DOHH2 (cell line): ENCODE measurements around the gene CRAMP1.

Experiments used
- CTCF ChIP-seq: fragments of 200-600 bp; sonication (generic); IDR thresholded peaks from one replicate; pipeline ENCODE4 v1.5.1; 2014; ENCODE audit warnings: antibody characterized with exemption, mild to moderate bottlenecking, low read depth, low read length; ENCODE audit not compliant: poor library complexity, severe bottlenecking
- EZH2phosphoT487 ChIP-seq: fragments of 200-600 bp; sonication (generic); IDR thresholded peaks from 2 replicates; pipeline ENCODE4 v1.6.1; 2017; ENCODE audit warnings: borderline replicate concordance, mild to moderate bottlenecking, antibody characterized with exemption, low read length, moderate library complexity, mixed read lengths

GRCh38 chr16:1631931-1632637, 19.9 kb downstream of the CRAMP1 start:
- no peak for TF ChIP-seq CTCF
- no peak for TF ChIP-seq EZH2phosphoT487
